C4-2B (cell line): ENCODE results near the gene RNLS.

Experiments used
- H3K27ac ChIP-seq: fragments of 450-650 bp; 2 replicates; pipeline ENCODE4 v1.5.1; 2017
- ZFX ChIP-seq: fragments of 450-650 bp; IDR thresholded peaks from 2 replicates; pipeline ENCODE4 v1.6.1; 2017
- TF ChIP-seq, protein P1 (sequence below): fragments of 450-650 bp; conservative IDR thresholded peaks from 2 replicates; pipeline ENCODE4 v1.5.1; 2017; ENCODE audit warnings: mild to moderate bottlenecking

The RNLS gene

GRCh38 chr10:88455831-88456230, 127.3 kb downstream of the RNLS start:
- H3K27ac ChIP-seq = no peak overlapping the region
- TF ChIP-seq, protein P1, sequence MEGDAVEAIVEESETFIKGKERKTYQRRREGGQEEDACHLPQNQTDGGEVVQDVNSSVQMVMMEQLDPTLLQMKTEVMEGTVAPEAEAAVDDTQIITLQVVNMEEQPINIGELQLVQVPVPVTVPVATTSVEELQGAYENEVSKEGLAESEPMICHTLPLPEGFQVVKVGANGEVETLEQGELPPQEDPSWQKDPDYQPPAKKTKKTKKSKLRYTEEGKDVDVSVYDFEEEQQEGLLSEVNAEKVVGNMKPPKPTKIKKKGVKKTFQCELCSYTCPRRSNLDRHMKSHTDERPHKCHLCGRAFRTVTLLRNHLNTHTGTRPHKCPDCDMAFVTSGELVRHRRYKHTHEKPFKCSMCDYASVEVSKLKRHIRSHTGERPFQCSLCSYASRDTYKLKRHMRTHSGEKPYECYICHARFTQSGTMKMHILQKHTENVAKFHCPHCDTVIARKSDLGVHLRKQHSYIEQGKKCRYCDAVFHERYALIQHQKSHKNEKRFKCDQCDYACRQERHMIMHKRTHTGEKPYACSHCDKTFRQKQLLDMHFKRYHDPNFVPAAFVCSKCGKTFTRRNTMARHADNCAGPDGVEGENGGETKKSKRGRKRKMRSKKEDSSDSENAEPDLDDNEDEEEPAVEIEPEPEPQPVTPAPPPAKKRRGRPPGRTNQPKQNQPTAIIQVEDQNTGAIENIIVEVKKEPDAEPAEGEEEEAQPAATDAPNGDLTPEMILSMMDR = no peak
- TF ChIP-seq ZFX = no peak

DNA sequence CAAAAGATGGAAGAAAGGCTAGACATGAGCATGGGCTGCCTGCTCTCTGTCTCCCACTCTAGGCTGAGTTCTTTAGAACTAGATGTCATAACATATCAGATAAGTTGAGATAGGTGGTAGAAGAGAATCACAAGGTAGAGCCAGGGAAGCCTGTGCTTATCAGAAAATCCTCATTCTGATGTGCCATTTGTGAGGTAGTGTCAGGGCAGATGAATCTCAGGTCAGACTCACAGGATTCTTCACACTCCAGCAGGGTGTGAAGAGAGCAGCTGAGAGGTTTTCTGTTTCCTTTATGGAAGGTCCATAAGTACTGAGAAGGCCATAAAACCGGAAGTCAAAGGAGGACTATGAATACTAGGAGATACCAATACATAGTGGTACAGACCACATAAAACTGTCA, 132.9 kb downstream of the RNLS start:
- TF ChIP-seq, protein P1 = no peak
- TF ChIP-seq ZFX = no peak
- no peak overlapping the region for H3K27ac ChIP-seq

- H3K27ac ChIP-seq = no peak overlapping the region
- no peak for TF ChIP-seq ZFX
- TF ChIP-seq, protein P1 = no peak
Measured at GRCh38 chr10:88442716-88443115, 140.4 kb downstream of the RNLS start.

DNA sequence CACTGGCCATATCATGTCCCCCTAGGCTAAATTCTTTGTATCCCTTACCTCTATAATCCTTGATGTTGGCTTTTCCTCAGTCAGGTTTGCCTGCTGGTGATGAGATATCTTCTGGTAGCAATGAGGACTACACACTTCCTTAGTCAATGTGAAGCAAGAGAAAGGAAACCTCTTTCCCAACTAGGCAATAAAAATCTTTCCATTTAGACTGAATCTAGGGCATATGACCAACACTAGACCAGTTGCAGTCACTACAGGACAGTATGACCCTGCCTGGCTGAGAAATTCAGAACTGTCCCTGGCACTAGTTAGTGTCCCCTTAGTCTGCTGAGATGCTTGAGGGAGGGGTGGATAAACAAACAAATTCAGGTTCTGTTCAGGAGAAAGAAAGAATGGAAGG, 142.6 kb downstream of the RNLS start:
- H3K27ac ChIP-seq = no peak overlapping the region
- TF ChIP-seq ZFX = no peak
- TF ChIP-seq, protein P1 = no peak

DNA sequence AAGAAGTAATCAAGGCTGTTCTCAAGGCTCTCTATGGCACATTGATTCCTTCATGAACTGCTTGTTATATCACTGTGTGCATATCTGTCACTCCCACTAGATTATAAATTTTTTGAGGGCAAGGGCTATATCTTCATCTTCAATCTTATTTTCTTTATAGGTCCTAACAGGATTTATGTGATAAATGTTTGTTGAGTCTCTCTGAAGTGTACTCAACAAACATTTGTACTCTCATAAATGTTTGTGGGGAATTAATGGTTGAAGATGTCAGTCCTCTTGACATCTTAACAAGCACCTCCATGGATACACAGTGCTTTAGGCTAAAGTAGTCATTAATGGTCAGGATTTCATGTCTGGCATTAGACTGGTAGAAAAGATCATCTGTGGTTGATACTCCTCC, 143.2 kb downstream of the RNLS start:
- TF ChIP-seq, protein P1 = no peak
- TF ChIP-seq ZFX = no peak
- no peak overlapping the region for H3K27ac ChIP-seq

DNA sequence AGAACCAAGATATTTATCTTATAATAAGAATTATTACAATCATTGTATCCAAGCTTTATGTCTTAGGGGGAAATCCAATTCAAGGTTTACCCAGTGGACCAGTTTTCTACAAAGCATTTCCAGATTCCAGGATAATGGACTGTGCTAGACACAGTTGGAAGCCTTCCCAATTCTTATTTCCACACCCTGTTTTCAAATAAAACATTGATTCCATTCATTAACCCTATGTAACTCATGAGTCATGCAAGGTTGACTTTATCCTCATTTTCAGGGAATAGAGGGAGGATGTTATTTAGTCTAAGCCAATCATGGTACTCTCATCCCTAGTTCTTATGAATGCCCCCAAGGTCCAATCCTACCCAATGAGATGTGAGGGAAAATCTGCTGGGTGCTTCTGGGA, 145.7 kb downstream of the RNLS start:
- TF ChIP-seq, protein P1 = no peak
- TF ChIP-seq ZFX = no peak

GRCh38 chr10:88433565-88434186, 149.4 kb downstream of the RNLS start:
- no peak overlapping the region for H3K27ac ChIP-seq
- TF ChIP-seq, protein P1 = no peak
- TF ChIP-seq ZFX = no peak

More for the DNA sequence above, 145.7 kb downstream of the RNLS start:
- no peak overlapping the region for H3K27ac ChIP-seq
